Measurements from ENCODE around the gene SMKR1. TPM values are rescaled to one million over a fixed set of nuclear protein-coding genes. Genes with fewer than 3 reads are reported as not detected.

SMKR1 gene
- total and polyA plus RNA-seq, 12 donors = 0.28 TPM; not detected in 11

DNA sequence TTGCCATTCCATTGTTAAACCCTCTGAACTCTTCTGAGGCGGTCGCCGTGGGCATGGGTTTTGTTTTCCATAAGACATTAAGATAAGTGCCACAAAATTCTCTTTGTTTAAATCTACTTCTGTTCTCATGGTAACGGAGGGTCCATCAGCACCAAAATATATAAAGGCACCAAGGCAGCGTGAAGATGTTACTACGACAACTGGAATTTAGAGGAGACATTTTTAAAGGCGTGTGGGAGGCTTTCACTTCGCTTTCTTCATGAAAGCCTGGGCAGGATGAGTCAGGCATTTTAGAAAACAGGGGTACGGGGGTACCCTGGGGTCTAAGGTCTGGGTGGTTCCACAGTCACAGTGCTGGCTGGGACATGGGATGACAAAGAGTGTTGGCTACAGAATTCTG is 34.0 kb downstream of the SMKR1 start:
- DNase-seq = no peak
- TF ChIP-seq, protein P1, sequence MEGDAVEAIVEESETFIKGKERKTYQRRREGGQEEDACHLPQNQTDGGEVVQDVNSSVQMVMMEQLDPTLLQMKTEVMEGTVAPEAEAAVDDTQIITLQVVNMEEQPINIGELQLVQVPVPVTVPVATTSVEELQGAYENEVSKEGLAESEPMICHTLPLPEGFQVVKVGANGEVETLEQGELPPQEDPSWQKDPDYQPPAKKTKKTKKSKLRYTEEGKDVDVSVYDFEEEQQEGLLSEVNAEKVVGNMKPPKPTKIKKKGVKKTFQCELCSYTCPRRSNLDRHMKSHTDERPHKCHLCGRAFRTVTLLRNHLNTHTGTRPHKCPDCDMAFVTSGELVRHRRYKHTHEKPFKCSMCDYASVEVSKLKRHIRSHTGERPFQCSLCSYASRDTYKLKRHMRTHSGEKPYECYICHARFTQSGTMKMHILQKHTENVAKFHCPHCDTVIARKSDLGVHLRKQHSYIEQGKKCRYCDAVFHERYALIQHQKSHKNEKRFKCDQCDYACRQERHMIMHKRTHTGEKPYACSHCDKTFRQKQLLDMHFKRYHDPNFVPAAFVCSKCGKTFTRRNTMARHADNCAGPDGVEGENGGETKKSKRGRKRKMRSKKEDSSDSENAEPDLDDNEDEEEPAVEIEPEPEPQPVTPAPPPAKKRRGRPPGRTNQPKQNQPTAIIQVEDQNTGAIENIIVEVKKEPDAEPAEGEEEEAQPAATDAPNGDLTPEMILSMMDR (IDR thresholded peaks at IDR 0.05) = no peak
- intact Hi-C loops (cut with DNase I) = no loop called here
- Histone ChIP-seq H3K27me3 (peaks cover 0 to 5% (median 0%) of the 10 kb centered on the region in 7 donors), H3K27ac (peak overlapping the region in 1 of 10 donors; percentile 40), H3K36me3 (no peaks in the 10 kb centered on the region), H3K4me1 (no peaks in the 10 kb centered on the region), H3K4me3 (no peak overlapping the region), H3K9me3 (no peaks in the 10 kb centered on the region)
- no peak for ATAC-seq
- WGBS, 2 donors = 72 to 78% methylated on average over 9 of the region's 9 CpGs

DNA sequence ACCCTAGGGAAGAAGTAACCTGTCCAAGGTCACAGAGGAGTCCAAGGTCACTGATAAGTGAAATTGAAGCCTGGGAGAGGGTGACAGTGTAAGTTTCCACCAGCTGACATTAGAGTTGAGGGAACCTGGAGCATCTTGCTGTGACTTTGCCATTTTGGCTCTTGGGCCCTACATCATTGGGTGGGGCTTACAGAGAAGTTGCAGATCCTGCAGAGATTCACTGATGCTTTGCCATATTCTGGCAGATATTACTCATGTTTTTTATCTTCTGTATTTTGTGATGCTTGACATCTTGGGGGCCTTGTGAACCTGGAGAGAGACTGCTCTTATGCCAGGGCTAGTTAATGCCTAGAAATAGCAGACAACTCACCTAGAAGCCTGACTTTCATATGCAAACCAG is 36.5 kb downstream of the SMKR1 start:
- DNase-seq (no peak), ATAC-seq (no peak)
- Histone ChIP-seq H3K36me3 (no peaks in the 10 kb centered on the region), H3K4me3 (no peak overlapping the region), H3K4me1 (no peaks in the 10 kb centered on the region), H3K27ac (no peak overlapping the region), H3K27me3 (peaks cover 0 to 14% (median 5%) of the 10 kb centered on the region in 7 donors), H3K9me3 (no peaks in the 10 kb centered on the region)
- intact Hi-C loops (cut with DNase I) = no loop called here
- TF ChIP-seq, protein P1 (IDR thresholded peaks at IDR 0.05) = no peak

DNA sequence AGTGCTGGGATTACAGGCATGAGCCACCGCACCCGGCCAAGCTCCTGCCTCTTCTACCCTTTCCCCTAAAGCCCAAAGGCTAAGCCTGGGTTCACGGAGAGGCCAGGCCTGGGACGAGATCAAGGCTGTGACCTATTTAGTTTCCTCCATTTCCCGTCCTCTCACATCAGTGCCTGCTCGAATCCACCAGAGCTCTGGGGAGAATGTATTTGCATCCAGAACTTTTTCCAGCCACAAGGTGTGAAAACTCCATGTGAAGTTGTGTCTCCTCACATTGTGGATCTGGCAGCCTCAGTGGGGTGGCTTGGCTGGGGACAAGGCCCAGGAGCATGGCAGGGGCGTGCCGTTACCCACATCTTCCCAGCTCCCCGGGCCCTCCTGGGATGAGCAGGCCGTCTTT is 38.0 kb downstream of the SMKR1 start:
- no peak for DNase-seq
- no peak overlapping the region for H3K4me3 ChIP-seq
- intact Hi-C loops (cut with DNase I) = no loop called here
- H3K9me3 ChIP-seq = no peaks in the 10 kb centered on the region
- no peaks in the 10 kb centered on the region for H3K4me1 ChIP-seq
- H3K27me3 ChIP-seq = peaks cover 0 to 19% (median 6%) of the 10 kb centered on the region in 7 donors
- no peak for ATAC-seq
- 74 to 77% methylated on average over 10 of the region's 10 CpGs for WGBS, 2 donors
- H3K36me3 ChIP-seq = no peaks in the 10 kb centered on the region
- TF ChIP-seq, protein P1 (IDR thresholded peaks at IDR 0.05) = no peak
- H3K27ac ChIP-seq = no peak overlapping the region

DNA sequence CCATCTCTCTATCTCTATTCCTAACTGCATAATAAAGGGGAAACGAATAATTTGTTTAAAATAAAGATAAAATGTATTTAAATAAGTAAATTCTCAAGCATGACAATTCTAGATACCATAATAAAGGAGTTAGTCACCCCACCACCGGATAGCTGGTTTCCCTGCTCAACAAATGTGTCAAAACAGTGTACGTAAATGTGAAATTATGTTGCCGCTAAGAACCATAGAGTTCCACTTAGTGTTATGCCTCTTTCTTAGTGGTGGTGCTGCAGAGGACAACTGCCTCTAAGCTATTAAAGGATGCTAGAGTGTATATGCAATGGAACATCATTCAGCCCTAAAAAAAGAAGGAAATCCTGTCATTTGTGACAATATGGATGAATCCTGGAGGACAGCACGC is 42.4 kb downstream of the SMKR1 start:
- TF ChIP-seq, protein P1 (IDR thresholded peaks at IDR 0.05) = no peak
- H3K36me3 ChIP-seq = no peaks in the 10 kb centered on the region
- no peak overlapping the region for H3K4me3 ChIP-seq
- DNase-seq (no peak), ATAC-seq (no peak)
- no peaks in the 10 kb centered on the region for H3K9me3 ChIP-seq
- H3K27ac ChIP-seq = no peak overlapping the region
- WGBS, 2 donors = 84 to 88% methylated on average over 5 of the region's 5 CpGs
- intact Hi-C loops (cut with DNase I) = no loop called here
- no peaks in the 10 kb centered on the region for H3K4me1 ChIP-seq
- H3K27me3 ChIP-seq = peaks cover 0 to 19% (median 6%) of the 10 kb centered on the region in 7 donors

Data from heart right ventricle (tissue), 16 donors.